Measurements from ENCODE around the gene NOP56.
A peak's percentile ranks its signal among the peaks of the same experiment; 100 is the strongest.
"Not testable (repeated sequence)": the region's sequence is repeated elsewhere in the genome, so short reads cannot be mapped to it uniquely, and the experiment has no call there.

The NOP56 gene

DNA sequence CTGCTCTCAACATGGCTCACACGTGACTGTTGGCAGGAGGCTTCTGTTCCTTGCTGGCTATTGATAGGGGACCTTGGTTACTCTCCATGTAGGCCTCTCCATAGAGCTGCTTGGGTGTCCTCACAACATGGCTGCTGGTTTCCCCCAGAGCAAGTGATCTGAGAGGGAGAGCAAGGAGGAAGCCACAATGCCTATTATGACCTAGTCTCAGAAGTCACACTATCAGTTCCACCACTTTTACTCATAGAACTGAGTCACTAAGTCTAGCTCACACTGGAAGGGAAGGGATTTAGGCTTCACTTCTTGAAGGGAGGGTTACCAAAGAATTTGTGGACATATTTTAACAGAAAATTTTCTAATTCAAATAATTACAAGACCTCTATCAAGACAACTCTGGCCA is 8.7 kb upstream of the NOP56 start:
- DNase-seq (ENCODE audit: low spot score): no peak

DNA sequence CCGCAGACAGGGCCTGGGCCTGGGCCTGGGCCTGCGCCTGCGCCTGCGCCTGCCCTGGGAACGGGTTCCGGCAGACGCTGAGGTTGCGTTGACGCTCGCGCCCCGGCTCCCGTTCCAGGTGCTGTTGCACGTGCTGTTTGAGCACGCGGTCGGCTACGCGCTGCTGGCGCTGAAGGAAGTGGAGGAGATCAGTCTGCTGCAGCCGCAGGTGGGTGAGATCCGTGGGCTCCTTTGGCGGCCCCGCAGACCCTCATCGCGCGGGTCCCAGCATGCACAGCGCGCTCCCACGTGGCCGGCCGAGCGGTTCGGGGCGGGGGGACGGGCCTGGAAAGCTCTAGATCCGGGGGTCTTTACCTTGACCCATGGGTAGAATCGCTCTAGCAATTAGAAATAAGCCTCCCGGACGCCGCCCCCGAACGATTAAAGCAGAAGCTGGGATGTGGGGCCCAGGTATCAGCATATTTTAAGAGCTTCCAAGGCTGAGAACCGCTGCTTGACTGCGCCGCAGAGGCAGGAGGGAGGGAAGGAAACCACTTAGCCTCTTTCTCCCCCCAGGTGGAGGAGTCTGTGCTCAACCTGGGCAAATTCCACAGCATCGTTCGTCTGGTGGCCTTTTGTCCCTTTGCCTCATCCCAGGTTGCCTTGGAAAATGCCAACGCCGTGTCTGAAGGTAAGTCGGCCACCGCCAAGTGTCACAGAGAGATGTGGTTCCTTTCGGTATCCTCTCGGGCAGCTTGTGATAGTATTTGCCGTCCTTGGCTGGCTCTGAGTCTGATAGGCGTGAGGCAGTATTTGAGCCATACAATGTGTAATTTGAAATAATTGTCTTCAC is 508 bp downstream of the NOP56 start:
- DNase-seq (ENCODE audit: low spot score): peak; percentile 27

DNA sequence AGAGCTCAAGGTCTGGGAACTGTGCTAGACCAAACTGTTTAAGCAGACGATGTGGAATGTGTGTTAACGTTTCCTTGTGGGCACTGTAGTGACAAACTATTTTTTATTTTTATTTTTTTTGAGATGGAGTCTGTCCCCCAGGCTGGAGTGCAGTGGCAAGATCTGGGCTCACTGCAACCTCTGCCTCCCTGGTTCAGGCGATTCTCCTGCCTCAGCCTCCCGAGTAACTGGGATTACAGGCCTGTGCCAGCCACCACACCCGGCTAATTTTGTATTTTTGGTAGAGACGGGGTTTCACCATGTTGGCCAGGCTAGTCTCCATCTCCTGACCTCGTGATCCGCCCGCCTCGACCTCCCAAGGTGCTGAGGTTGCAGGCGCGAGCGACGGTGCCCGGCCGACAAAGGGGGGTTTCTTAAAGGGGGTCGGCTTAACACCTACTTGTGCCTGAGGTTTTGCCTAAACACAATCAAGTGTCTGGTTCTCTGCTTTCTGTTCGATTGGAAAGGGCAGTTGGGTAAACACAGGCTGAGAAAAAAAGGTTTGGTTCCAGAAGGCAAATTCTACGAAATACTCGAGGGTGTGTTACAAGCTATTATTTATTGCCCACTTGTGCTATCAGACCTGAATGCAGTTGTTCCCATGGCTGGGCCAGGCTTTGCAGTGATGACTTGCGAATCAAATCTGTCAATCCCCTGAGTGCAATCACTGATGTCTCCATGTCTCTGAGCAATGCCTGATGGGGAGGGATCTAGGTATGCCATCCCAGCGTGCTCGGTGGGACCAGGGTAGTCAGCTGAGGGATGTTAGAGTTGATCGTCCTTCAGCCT is 1.3 kb downstream of the NOP56 start:
- DNase-seq (ENCODE audit: low spot score): no peak

DNA sequence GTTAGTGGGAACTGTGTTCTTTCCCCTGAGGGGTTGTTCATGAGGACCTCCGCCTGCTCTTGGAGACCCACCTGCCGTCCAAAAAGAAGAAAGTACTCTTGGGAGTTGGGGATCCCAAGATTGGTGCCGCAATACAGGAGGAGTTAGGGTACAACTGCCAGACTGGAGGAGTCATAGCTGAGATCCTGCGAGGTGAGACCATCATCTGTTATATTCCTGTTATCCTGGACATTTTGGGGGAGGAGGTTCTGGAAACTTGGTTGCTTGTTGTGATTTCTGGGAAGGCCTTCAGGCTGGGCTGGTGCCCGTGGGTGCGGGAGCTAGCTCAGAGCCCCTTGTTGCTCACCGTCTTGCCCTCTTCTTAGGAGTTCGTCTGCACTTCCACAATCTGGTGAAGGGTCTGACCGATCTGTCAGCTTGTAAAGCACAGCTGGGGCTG is 2.0 kb downstream of the NOP56 start:
- DNase-seq (ENCODE audit: low spot score): no peak

DNA sequence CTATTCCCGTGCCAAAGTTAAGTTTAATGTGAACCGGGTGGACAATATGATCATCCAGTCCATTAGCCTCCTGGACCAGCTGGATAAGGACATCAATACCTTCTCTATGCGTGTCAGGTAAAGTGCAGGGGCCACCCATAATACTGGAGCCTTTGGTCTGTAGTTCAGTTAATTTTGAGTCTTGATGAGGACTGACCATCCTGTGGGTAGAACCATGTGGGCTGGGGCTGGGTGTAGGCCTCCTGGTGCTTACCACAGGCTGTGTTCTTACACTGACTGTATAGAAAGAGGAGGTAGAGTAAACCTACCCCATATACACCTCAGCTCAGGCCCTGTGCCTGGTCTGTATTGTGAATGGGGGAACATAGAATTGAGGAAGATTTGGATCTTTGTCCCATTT is 2.4 kb downstream of the NOP56 start:
- DNase-seq (ENCODE audit: low spot score): no peak

DNA sequence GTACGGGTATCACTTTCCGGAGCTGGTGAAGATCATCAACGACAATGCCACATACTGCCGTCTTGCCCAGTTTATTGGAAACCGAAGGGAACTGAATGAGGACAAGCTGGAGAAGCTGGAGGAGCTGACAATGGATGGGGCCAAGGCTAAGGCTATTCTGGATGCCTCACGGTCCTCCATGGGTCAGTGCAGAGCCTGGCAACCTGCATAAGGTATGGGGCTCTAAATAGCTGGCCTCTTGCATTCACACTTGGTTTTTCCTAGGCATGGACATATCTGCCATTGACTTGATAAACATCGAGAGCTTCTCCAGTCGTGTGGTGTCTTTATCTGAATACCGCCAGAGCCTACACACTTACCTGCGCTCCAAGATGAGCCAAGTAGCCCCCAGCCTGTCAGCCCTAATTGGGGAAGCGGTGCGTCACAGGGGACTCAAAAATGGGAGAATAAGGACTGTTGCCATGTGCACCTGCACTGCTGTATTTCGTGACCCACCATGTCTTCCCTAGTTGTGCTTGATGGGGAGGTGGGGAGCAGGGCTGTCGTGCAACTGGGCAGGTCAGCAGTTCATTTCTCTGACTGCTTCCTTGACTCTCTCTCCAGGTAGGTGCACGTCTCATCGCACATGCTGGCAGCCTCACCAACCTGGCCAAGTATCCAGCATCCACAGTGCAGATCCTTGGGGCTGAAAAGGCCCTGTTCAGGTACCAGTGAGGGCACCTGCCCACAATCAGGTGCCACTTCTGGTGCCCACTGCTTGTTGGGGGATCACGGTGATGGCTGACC is 3.1 kb downstream of the NOP56 start:
- no peak for DNase-seq (ENCODE audit: low spot score)

DNA sequence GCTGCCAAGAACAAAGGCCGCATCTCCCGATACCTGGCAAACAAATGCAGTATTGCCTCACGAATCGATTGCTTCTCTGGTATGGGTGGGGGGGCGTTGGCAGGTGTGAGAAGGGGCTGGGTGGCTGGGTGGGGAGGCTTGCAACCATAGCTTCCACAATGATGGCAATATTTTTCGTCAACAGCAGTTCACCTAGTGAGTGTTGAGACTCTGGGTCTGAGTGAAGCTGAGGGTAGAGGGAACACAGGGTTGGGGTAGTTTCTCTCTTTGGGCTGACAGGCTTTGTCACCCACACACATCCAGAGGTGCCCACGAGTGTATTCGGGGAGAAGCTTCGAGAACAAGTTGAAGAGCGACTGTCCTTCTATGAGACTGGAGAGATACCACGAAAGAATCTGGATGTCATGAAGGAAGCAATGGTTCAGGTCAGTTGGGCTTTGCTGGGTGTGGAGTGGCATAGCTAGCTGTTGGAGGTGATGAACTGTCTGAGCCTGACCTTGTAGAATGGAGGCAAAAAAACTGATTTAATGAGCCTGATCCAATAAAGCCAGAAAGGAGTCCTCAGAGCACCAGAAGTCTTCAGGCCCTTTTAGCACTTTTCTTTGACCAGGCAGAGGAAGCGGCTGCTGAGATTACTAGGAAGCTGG is 4.2 kb downstream of the NOP56 start:
- no peak for DNase-seq (ENCODE audit: low spot score)

DNA sequence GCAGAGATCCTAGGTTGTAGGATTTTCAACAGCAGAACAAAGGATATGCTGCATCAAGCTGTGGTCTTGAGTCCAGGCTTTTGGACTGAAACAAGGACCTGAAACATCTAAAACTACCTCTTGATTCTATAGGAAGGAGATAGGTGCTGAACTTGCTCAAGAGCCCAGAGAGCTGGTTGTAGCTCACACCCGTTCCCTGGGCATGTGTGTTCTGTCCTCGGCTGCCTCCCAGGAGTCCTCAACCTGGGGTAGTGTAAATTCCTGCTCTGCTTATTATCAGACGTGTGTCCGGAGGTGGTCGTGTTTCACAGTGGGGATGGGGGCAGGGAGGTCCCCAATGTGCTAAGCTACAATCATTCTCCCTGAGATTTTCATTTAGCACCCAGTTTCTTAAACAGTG is 4.8 kb downstream of the NOP56 start:
- DNase-seq (ENCODE audit: low spot score): no peak

DNA sequence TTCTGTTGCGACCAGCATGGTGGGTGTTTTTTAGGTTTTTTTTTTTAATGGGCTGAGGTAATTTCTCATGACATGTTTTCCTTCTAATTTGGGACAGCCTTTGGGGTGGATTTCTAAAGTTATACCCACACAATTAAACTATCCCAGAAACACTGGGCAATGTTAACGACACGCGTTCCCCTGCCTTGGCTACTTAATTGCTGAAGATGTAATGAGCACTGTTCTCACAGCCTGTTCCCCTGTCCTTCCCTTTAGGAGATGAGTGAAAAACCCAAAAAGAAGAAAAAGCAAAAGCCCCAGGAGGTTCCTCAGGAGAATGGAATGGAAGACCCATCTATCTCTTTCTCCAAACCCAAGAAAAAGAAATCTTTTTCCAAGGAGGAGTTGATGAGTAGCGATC is 5.2 kb downstream of the NOP56 start:
- DNase-seq (ENCODE audit: low spot score): no peak

DNA sequence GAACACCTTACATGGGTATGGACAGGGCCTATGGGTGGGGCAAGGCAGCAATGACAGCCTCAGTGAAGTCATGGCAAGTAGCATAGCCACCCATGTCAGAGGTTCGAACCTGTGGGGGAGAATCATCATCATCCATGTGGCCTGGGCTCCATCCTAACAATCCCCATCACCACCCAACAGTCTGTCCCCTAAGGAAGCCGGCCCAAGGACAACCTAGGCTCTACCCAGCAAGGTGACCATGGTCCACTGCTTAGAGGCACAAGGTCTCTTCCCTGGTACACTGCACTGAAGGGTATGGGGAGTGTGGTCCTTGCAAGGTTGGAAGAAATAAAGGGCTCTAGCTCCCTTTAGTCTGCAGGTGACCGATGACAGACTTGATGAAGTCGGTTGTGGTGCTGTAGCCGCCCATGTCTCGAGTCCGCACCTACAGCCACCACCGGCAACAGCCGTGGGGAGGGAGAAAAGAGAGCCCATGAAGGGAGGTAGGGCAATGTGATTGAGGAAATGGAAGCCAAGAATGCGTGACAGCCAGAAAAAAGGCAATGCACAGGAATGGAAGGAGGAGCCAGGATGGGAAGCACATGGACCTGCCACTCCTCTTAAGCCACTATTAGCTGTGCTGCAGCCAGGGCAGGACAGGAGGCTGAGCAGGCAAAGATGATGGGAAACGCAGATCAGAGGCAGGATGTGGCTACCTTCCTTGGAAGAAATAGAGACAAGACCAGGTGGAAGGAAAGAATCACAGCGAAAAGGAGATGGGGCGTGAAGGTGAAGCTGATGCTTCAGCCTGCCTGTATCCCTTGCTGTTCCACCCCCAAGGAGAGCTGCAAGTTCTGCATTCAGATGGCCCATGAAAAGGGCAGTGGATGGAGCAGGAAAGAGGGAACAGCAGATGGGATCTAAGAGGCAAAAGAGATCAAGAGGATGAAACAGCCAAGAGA is 6.3 kb downstream of the NOP56 start:
- DNase-seq (ENCODE audit: low spot score): no peak

DNA sequence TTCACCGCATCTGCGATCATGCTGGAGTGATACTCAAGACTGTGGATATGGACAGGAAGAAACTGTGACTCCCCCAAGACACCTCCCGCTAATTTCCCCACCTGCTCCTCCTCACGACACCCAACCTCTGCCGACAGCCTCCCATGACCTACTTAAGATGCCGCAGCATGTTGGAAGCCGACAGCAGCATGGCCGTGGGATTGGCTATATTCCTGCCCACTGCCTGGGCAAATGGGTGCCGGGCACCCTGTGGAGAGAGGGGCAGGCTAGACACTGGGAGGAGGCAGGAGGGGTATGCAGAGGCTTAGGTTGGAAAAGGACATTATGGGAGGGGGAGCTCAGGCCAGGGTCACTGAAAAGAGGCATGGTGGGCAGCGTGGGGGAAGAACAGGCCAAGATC is 7.1 kb downstream of the NOP56 start:
- no peak for DNase-seq (ENCODE audit: low spot score)

DNA sequence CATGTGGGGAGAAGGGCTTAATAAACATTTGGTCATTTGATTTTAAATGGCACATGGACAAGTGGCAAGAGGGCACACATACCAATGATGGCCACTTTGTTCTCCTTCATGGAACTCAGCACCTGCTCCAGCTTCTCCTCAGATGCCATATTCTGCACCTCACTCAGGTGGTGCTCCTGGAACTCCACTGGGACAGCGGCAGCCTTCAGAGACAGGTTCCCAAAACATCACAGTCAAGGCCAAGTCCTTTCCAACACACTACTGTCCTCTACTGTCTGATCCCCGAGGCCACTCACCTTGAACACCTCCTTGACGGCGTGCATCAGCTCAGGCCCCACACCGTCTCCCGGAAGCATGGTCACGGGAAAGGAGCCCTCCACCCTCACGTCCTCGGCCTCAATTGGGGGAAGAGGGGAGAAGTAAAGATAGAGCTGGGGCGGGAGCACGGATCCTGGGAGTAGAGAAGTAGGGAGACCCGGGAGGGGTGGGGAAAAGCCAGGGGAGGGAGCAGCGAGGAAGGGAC is 11.0 kb downstream of the NOP56 start:
- DNase-seq (ENCODE audit: low spot score): no peak

DNA sequence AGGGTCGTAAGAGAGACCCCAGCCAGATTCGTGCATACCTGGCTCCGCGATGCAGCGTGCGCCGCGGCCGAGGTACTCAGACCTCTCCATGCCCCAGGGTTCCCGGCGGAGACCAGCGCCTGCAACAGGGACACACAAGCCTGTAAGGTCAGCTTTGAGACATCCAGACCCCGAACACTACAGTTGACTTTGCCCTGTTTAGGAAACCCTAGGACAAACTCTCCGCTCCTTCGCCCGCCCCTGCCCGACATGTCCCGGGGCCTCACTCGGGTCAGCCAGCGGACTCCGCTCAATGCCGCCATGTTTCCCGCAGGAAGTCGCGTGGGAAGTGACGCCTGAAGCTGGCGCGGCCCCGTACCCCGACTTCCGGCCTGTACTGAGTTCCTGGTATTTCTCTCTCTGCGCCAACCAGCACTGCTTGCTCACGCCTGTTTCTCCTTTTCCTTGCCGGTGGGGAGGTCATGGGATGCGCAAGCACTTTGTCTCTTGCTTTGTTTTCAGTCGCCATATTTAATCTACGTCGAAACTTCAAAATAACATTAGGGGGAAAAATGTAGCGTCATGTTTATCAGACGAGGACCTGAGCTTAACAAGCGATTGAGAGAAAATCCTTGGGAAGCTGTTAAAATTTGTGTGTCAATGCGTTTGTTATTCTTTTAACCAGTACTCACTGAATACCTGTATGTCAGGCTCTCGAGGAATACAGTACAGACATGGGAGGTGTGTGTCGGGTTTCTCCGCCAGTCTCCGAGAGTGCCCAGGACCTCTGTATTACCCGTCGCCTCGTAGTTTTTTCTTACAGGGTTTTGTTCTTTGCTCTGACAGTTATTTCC is 11.7 kb downstream of the NOP56 start, which contains the start of gene IDH3B:
Gene IDH3B, minus strand, starts transcription at position 330 of the 833 bp plus-strand sequence. Its CDS starts 28 bp downstream, at position 302.
- DNase-seq (ENCODE audit: low spot score): peak; percentile 92

DNA sequence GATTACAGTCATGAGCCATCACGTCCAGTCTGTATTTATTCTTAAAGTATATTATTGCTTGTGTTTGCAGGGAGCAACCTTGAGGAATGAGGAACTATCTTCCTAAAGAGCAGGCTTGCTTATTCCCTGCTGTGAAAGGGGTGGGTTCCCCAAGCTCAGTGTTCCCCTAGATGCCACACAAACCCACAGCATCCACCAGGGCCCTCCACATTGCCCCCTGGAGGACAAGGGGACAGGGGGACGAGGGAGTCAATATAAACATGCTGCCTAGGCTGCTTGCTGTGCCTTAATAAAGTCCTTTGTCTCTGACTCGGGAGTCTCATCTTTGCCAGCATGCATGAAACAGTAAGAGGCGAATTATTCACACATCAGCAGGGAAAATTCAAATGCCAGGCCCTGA is 19.5 kb downstream of the NOP56 start:
- no peak for DNase-seq (ENCODE audit: low spot score)

DNA sequence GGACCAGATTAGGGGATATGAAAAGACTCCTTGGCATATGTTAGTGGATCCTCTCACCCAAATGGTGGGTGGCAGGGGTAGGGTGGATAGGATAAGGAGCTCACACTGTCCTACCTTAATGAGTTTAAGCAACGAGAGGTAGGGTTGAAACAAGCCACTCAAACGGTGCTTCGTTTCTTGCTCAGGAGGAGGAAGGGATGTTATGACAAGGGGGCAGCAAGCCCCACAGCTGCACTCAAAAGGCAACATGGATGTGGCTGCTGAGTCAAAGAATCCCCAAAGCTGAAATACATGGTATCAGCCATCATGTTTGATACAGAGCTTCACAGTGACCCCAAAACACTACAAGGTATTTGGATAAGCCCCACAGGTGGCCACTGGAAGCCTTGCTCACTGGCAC is 20.0 kb downstream of the NOP56 start:
- no peak for DNase-seq (ENCODE audit: low spot score)

DNA sequence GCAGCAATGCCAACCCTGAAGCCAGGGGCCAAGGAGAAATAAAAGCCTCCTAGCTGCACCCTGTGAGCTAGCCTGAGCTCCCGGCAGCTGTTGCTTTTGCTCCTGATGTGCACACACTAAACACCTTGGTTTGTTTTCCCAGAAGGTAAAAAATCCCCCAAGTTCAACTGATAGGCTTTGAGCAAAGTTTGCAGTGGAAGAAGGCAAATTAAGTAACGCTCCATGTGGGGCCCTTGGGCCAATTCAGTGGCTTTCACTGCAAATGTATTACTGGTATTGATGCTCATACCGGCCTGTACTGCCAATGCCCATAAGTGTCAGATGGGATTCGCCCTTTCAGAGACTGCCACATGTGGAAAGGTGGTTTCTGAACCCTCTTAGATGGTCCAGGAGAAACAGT is 21.0 kb downstream of the NOP56 start:
- no peak for DNase-seq (ENCODE audit: low spot score)

DNA sequence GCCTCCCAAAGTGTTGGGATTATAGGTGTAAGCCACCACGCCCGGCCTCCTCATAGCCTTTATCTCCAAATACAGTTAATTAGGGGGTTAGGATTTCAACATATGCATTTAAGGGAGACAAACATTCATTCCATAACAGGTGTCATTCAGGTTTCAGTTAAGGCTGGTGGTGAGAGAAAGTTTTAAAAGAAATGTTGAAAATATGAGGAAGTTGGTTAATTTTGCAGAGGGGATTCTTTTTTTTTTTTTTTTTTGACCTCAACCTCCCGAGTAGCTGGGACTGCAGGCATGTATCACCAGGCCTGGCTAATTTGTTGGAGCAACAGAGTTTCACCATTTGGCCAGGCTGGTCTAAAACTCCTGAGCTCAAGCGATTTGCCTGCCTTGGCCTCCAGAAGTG is 27.6 kb downstream of the NOP56 start:
- no peak for DNase-seq (ENCODE audit: low spot score)

DNA sequence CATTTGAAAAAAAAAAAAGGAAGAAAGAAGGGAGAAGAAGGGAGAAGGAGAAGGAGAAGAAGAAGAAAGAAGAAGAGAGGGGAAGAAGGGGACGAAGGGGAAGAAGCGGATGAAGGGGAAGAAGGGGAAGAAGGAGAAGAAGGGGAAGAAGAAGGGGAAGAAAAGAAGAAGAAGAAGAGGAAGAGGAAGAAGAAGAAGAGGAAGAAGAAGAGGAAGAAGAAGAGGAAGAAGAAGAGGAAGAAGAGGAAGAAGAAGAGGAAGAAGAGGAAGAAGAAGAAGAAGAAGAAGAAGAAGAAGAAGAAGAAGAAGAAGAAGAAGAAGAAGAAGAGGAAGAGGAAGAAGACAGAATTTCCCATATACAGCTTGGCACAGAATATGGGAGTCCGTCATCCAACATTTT is 29.6 kb downstream of the NOP56 start:
- DNase-seq (ENCODE audit: low spot score): not testable (repeated sequence)

DNA sequence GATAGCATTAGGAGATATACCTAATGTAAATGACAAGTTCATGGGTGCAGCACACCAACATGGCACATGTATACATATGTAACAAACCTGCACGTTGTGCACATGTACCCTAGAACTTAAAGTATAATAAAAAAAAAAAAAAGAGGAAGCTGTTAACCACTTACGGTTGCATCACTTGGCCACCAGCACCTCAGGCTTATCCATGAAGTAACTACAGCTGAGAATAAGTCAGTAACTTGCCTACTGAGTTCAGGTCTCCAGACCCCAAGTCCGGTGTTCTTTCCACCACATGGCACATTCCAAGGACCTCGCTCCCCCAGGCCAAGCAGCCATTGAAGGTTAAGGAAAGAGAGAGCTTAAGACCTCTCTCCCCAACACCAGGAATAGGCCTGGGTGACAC is 32.4 kb downstream of the NOP56 start:
- DNase-seq (ENCODE audit: low spot score): not testable (repeated sequence)

DNA sequence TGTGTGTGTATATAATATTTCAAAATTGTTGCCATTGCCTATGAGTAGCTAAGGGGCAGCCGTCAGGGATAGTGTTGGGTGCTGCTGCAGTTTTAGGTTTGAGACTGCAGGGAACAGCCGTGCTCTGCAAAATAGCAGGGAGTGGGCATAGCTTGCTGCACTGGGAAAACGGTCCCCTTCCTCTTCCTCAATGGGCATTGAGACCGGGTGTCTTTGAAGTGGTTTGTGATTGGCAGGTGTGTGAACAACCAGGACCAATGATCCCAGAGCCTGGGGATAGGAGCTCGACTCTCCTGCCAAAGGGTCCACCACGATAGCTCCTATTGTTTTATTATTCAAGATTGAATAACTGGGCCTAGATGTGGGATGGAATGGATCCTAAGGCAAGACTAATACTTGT is 35.1 kb downstream of the NOP56 start:
- DNase-seq (ENCODE audit: low spot score): no peak

All from pons (tissue), 1 donor.